Measurements from ENCODE around the gene SERTAD3. TPM values are rescaled to one million over a fixed set of nuclear protein-coding genes. Genes with fewer than 3 reads are reported as not detected.

SERTAD3 gene
- total and polyA plus RNA-seq, 10 of the 15 experiments (the other 5 are each of a cell fraction or from before 2014, with no cell fraction given), result 4.2 to 22.4 (median 13.7) TPM

DNA sequence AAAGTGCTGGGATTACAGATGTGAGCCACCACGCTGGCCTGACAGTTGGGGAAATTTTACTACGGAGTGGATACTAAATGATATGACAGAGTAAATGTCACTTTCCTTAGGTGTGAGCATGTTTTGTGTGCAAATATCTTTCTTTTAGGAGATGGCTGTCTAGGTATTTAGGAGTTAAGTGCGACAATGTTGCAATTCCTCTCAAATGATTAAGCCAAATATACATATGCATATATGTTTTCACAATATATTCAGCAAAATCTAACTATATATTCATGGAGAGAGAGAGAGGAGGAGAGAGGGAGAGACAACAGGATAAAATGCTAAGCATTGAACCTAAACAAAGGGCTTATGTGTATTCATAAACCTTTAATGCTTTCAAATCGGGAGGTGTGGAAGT, 5.4 kb upstream of the SERTAD3 start:
- SMC1A ChIA-PET (ENCODE audit: uncharacterized antibody, unreplicated experiment), result no interaction called here
- Histone ChIP-seq H3K36me3 (ENCODE audit: control insufficient read depth in 2 of 2, insufficient read depth in 2 of 2, low read length in 1 of 2) (no peaks in the 10 kb centered on the region), H3K4me2 (ENCODE audit: control insufficient read depth, insufficient read depth) (no peak overlapping the region), H3K4me3 (no peak overlapping the region), H4K20me1 (ENCODE audit: control insufficient read depth, insufficient read depth) (no peaks in the 10 kb centered on the region), H3K9ac (ENCODE audit: control insufficient read depth, insufficient read depth, low read length) (no peak overlapping the region), H3K79me2 (ENCODE audit: control insufficient read depth, insufficient read depth, low read length) (no peaks in the 10 kb centered on the region), H3K4me1 (ENCODE audit: control insufficient read depth, insufficient read depth, low read length) (no peaks in the 10 kb centered on the region), H3K27ac (ENCODE audit: control insufficient read depth, insufficient read depth) (no peak overlapping the region), H2AFZ (ENCODE audit: control insufficient read depth, low read depth, low read length) (no peak overlapping the region), H3K9me3 (replicated peaks; ENCODE audit: control insufficient read depth, insufficient read depth, low read length) (no peaks in the 10 kb centered on the region), H3K27me3 (replicated peaks in 1 of 2; ENCODE audit: control insufficient read depth in 2 of 2, insufficient read depth in 2 of 2, low read length in 1 of 2) (no peaks in the 10 kb centered on the region)
- DNase-seq (ENCODE audit: low read depth, low spot score) (no peak), ATAC-seq (no peak), FAIRE-seq (no peak)
- POLR2A ChIA-PET, result interaction anchor here (0.6 to 0.8 kb wide), 3 partner anchors 11 to 34 kb away, joined by 3 to 4 read pairs (median 3); partner anchors contain the start of gene SERTAD1
- in situ Hi-C loops (cut with MboI) (no loop called here), intact Hi-C loops (cut with micrococcal nuclease; ENCODE audit: unreplicated experiment) (no loop called here)
- CTCF ChIA-PET, result no interaction called here
- no peak for TF ChIP-seq SMC3 (IDR thresholded peaks at IDR 0.05; ENCODE audit: borderline replicate concordance, low read length)
- TF ChIP-seq, protein P1, sequence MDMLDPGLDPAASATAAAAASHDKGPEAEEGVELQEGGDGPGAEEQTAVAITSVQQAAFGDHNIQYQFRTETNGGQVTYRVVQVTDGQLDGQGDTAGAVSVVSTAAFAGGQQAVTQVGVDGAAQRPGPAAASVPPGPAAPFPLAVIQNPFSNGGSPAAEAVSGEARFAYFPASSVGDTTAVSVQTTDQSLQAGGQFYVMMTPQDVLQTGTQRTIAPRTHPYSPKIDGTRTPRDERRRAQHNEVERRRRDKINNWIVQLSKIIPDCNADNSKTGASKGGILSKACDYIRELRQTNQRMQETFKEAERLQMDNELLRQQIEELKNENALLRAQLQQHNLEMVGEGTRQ (IDR thresholded peaks at IDR 0.05; ENCODE audit: borderline replicate concordance, low read depth, low read length), result no peak
- no TSS peak for BruUV-seq (replicated peaks)
- RAD21 ChIA-PET (ENCODE audit: unreplicated experiment), result no interaction called here
- WGBS (ENCODE audit: insufficient coverage, insufficient replicate concordance, low lambda C conversion rate, missing lambda C conversion rate), result 64% methylated on average over 4 of the region's 4 CpGs

DNA sequence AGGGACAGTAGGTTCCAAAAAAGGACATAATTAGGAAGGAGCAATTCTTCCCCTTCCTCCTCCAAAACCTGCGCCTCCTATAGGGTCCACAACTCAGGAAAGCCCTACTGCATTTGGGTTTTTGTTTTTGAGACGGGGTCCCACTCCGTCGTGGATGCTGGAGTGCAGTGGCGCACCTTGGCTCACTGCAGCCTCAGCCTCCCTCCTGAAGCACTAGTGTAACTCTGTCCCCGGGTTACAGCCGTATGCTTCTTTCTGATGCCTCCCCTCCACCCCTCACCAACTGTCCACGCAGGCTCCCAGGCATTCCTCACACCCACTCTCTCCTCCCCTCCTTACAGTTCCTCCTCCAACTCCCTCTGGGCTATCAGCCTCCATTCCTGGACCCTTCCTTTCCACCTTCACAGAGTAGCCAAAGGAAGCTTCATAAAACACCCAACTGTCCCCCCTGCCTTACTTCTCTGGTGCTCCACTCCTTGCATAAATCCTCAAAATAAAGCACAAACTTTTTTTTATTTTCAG, 2.2 kb upstream of the SERTAD3 start:
- Histone ChIP-seq H3K4me2 (ENCODE audit: control insufficient read depth, insufficient read depth) (no peak overlapping the region), H3K27me3 (replicated peaks in 1 of 2; ENCODE audit: control insufficient read depth in 2 of 2, insufficient read depth in 2 of 2, low read length in 1 of 2) (no peaks in the 10 kb centered on the region), H4K20me1 (ENCODE audit: control insufficient read depth, insufficient read depth) (no peaks in the 10 kb centered on the region), H2AFZ (ENCODE audit: control insufficient read depth, low read depth, low read length) (no peak overlapping the region), H3K79me2 (ENCODE audit: control insufficient read depth, insufficient read depth, low read length) (peaks cover 24% of the 10 kb centered on the region), H3K4me1 (ENCODE audit: control insufficient read depth, insufficient read depth, low read length) (peaks cover 5% of the 10 kb centered on the region; the same call in 1 of the 2 replicates), H3K27ac (ENCODE audit: control insufficient read depth, insufficient read depth) (no peak overlapping the region), H3K9me3 (replicated peaks; ENCODE audit: control insufficient read depth, insufficient read depth, low read length) (no peaks in the 10 kb centered on the region), H3K9ac (ENCODE audit: control insufficient read depth, insufficient read depth, low read length) (no peak overlapping the region), H3K4me3 (no peak overlapping the region), H3K36me3 (ENCODE audit: control insufficient read depth in 2 of 2, insufficient read depth in 2 of 2, low read length in 1 of 2) (peaks cover 2 to 5% of the 10 kb centered on the region in 2 experiments; a peak in 3 of 4 replicates)
- in situ Hi-C loops (cut with MboI) (no loop called here), intact Hi-C loops (cut with micrococcal nuclease; ENCODE audit: unreplicated experiment) (no loop called here)
- no TSS peak for BruUV-seq (replicated peaks)
- ATAC-seq, result no peak
- POLR2A ChIA-PET, result interaction anchor here (0.7 kb wide), 1 partner anchor 292 kb away, joined by 3 read pairs; no protein-coding TSS in a partner anchor
- 81% methylated on average over 8 of the region's 8 CpGs for WGBS (ENCODE audit: insufficient coverage, insufficient replicate concordance, low lambda C conversion rate, missing lambda C conversion rate)
- FAIRE-seq, result no peak
- RAD21 ChIA-PET (ENCODE audit: unreplicated experiment), result interaction anchor here (0.8 to 0.9 kb wide), 2 partner anchors 20 to 141 kb away, joined by 4 read pairs; partner anchors contain the start of gene SERTAD1
- SMC1A ChIA-PET (ENCODE audit: uncharacterized antibody, unreplicated experiment), result no interaction called here
- no peak for DNase-seq (ENCODE audit: low read depth, low spot score)
- CTCF ChIA-PET, result interaction anchor here (1.5 kb wide), 1 partner anchor 141 kb away, joined by 8 read pairs; no protein-coding TSS in a partner anchor
- no peak for TF ChIP-seq HCFC1 (IDR thresholded peaks at IDR 0.05; ENCODE audit: low read length)
- TF ChIP-seq, protein P1 (IDR thresholded peaks at IDR 0.05; ENCODE audit: borderline replicate concordance, low read depth, low read length), result no peak
- TF ChIP-seq, protein P2, sequence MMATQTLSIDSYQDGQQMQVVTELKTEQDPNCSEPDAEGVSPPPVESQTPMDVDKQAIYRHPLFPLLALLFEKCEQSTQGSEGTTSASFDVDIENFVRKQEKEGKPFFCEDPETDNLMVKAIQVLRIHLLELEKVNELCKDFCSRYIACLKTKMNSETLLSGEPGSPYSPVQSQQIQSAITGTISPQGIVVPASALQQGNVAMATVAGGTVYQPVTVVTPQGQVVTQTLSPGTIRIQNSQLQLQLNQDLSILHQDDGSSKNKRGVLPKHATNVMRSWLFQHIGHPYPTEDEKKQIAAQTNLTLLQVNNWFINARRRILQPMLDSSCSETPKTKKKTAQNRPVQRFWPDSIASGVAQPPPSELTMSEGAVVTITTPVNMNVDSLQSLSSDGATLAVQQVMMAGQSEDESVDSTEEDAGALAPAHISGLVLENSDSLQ (IDR thresholded peaks at IDR 0.05), result no peak
- TF ChIP-seq JUNB (IDR thresholded peaks at IDR 0.05), result no peak
- no peak for TF ChIP-seq POLR2AphosphoS2 (IDR thresholded peaks at IDR 0.05; ENCODE audit: low read depth, low read length)
- TF ChIP-seq, protein P3, sequence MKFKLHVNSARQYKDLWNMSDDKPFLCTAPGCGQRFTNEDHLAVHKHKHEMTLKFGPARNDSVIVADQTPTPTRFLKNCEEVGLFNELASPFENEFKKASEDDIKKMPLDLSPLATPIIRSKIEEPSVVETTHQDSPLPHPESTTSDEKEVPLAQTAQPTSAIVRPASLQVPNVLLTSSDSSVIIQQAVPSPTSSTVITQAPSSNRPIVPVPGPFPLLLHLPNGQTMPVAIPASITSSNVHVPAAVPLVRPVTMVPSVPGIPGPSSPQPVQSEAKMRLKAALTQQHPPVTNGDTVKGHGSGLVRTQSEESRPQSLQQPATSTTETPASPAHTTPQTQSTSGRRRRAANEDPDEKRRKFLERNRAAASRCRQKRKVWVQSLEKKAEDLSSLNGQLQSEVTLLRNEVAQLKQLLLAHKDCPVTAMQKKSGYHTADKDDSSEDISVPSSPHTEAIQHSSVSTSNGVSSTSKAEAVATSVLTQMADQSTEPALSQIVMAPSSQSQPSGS (IDR thresholded peaks at IDR 0.05; ENCODE audit: low read length), result no peak
- TF ChIP-seq TBL1XR1 (IDR thresholded peaks at IDR 0.05; ENCODE audit: low read depth, low read length), result no peak
- no peak for TF ChIP-seq E2F4 (IDR thresholded peaks at IDR 0.05; ENCODE audit: low read depth, low read length)
- TF ChIP-seq ZBED1 (IDR thresholded peaks at IDR 0.05; ENCODE audit: borderline replicate concordance), result no peak
- no peak for TF ChIP-seq RB1 (IDR thresholded peaks at IDR 0.05; ENCODE audit: borderline replicate concordance)
- TF ChIP-seq HDGF (IDR thresholded peaks at IDR 0.05), result no peak

Measured in GM12878 (cell line).